ENCODE measurements around the gene C2orf49.

DNA sequence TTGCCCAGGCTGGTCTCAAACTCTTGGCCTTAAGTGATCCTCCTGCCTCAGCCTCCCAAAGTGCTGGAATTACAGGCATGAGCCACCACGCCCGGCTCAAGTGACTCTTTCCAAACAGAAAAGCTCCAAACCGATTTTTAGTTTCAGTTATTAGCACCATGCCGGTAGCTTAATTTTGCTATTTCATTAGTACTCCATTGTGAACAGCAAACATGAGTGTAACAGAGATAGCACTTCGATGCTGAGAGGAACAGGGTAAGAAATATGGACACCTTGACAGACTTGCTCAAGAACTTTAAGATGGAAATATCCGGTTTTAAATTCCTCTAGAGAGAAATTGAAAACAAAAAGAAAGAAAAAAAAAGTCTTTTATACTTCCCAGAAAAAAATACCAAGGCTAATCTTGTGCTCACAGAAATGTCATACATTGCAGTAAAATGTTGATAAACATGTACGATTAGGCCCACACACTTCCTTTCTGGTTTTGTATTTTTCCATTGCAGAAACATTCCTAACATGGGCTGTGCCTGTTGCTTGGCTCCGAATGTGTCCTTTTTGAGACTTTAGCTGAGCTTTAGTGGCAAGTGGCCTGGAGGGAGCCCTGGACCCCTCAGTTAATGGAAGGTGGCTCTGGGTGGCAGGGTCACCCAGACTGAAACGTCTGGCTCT, 43.2 kb downstream of the C2orf49 start:
- TF ChIP-seq POLR2A (IDR thresholded peaks at IDR 0.05; ENCODE audit: low read length) (peak; percentile 34), GATA1 (IDR thresholded peaks at IDR 0.05; ENCODE audit: low read depth, low read length) (no peak)

All from erythroblast (primary cell).